ENCODE results near the gene STK25.
"Not testable (repeated sequence)": the region's sequence is repeated elsewhere in the genome, so short reads cannot be mapped to it uniquely, and the experiment has no call there.

The STK25 gene

GRCh38 chr2:241461693-241462677, 46.4 kb downstream of the STK25 start:
- TF ChIP-seq CTCF (IDR thresholded peaks at IDR 0.05; ENCODE audit: insufficient read depth, low read length, missing control alignments): no peak
- DNase-seq (ENCODE audit: low read depth, low spot score): no peak
- POLR2A ChIA-PET: no interaction called here
- CTCF ChIA-PET: no interaction called here
- no peak overlapping the region for H3K4me3 ChIP-seq (ENCODE audit: low read depth, low read length)

DNA sequence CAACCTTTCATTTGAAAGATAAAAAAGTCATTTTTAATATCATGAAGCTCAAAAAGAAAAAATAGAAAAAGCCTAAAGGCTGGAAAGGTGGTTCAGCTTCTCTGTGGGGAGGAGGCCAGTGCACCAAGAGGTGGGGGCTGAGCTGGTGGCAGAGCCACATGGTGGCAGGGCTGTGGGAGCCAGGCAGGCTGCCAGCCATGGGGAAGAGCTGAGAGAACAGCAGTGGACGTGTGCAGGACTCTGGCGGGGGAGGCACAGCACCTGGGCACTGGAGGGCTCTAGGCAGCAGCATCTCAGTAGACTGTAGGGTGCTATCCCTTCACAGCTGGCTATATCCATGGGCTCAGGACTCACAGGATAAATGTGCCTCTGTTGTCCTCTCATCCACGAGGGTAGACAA, 47.8 kb downstream of the STK25 start:
- no peak for TF ChIP-seq CTCF (IDR thresholded peaks at IDR 0.05; ENCODE audit: insufficient read depth, low read length, missing control alignments)
- ChIA-PET POLR2A (interaction anchor here (1.2 kb wide), 1 partner anchor 25 kb away, joined by 3 read pairs; no protein-coding TSS in a partner anchor), CTCF (interaction anchor here (0.7 to 1.7 kb wide), 2 partner anchors 16 to 199 kb away, joined by 4 read pairs; no protein-coding TSS in a partner anchor)
- no peak for DNase-seq (ENCODE audit: low read depth, low spot score)
- H3K4me3 ChIP-seq (ENCODE audit: low read depth, low read length): no peak overlapping the region

DNA sequence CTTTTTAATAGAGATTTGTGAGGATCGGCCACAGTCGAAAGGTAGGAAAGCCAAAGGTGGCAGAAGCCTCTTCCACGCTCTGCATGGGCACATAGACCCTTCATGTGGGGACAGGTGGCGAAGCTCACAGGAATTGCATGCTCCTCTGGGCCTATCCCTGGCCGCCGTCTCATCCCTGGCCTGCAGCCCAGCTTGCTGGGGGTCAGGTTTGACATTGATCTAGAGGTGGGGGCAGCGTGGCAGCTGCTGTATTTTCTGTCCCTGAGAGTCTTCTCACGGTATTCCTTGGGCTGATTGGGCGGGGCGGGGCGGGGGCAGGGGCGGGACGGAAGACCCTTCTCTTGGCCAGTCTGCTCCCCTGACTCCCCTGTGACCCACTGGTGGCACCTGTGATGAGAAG, 48.9 kb downstream of the STK25 start:
- DNase-seq (ENCODE audit: low read depth, low spot score): no peak
- CTCF ChIA-PET: interaction anchor here (1.7 kb wide), 1 partner anchor 15 kb away, joined by 4 read pairs; no protein-coding TSS in a partner anchor
- POLR2A ChIA-PET: interaction anchor here (1.2 kb wide), 1 partner anchor 24 kb away, joined by 3 read pairs; no protein-coding TSS in a partner anchor
- no peak overlapping the region for H3K4me3 ChIP-seq (ENCODE audit: low read depth, low read length)
- no peak for TF ChIP-seq CTCF (IDR thresholded peaks at IDR 0.05; ENCODE audit: insufficient read depth, low read length, missing control alignments)

DNA sequence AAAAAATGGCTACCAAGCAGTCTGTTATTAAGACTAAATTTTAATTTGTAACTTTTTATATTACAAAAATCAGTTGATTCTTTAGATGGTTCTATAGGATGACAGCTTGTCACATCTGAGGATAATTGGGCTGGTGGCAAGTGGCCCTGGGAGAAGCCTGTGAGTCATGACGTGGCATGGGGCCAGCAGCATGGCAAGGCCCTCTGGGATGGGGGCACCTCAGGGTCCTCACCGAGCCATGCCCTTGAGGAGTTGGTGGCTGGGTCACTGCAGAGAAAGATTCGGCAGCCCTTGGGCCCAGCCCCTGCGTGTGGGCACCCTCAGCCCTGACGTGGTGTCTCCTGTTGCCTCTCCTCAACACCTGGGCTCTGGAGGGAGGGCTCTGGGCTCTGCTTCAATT, 49.7 kb downstream of the STK25 start:
- no peak for TF ChIP-seq CTCF (IDR thresholded peaks at IDR 0.05; ENCODE audit: insufficient read depth, low read length, missing control alignments)
- DNase-seq (ENCODE audit: low read depth, low spot score): no peak
- ChIA-PET POLR2A (no interaction called here), CTCF (no interaction called here)
- H3K4me3 ChIP-seq (ENCODE audit: low read depth, low read length): no peak overlapping the region

GRCh38 chr2:241456546-241456945, 51.8 kb downstream of the STK25 start:
- POLR2A ChIA-PET: no interaction called here
- CTCF ChIA-PET: no interaction called here
- TF ChIP-seq CTCF (IDR thresholded peaks at IDR 0.05; ENCODE audit: insufficient read depth, low read length, missing control alignments): no peak
- no peak for DNase-seq (ENCODE audit: low read depth, low spot score)
- H3K4me3 ChIP-seq (ENCODE audit: low read depth, low read length): no peak overlapping the region

DNA sequence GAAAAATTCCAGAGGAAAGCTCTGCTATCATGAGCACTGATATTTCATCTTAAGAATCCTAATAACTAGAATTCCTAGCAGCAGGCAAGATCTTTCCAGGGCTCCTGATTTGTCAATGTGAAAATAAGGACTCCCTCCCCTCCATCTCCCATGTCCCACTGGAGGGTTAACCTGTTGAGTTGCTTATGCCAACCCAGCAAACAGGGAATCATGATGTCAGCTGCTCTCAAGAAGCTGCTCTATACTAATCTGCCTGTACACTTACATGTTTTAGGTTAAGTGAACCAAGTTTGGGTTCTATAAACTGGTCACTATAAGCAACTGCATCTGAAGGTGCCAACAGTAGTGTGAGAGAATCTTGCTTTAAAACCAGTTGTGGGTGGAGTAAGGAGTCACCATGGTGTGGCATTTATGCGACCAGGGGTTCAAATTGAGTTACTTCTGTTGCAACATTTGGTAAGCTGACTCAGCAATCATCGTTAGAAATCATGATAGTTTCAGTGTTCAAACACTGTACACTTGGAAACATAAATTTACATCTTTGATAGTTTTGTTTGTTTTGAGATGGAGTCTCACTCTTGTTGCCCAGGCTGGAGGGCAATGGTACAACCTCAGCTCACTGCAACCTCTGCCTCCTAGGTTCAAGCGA, 53.4 kb downstream of the STK25 start:
- POLR2A ChIA-PET: no interaction called here
- CTCF ChIA-PET: no interaction called here

DNA sequence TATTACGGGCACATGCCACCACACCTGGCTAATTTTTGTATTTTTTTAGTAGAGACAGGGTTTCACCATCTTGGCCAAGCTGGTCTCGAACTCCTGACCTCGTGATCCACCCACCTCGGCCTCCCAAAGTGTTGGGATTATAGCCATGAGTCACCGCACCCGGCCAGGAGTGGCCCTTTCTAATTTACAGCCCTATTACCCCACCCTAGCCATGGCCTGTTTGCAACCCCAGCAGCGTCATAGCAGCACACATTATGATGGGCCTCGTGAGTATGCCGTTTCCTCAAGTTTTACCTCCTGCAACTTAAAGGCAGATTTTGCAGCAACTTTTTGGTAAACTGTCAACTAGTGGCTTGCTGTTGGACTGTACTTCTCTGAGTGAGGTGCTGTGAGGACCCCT, 54.5 kb downstream of the STK25 start:
- H3K4me3 ChIP-seq (ENCODE audit: low read depth, low read length); DNase-seq (ENCODE audit: low read depth, low spot score); POLR2A ChIA-PET; CTCF ChIA-PET: not testable (repeated sequence)

More for the DNA sequence above, 53.4 kb downstream of the STK25 start:
- TF ChIP-seq CTCF (IDR thresholded peaks at IDR 0.05; ENCODE audit: insufficient read depth, low read length, missing control alignments): no peak
- no peak for DNase-seq (ENCODE audit: low read depth, low spot score)
- H3K4me3 ChIP-seq (ENCODE audit: low read depth, low read length): no peak overlapping the region
